ENCODE results near the gene GABPB2. TPM values are rescaled to one million over a fixed set of nuclear protein-coding genes. Genes with fewer than 3 reads are reported as not detected.

Gene GABPB2
- total and polyA plus RNA-seq, 2 of the 13 experiments (the other 11 are each of a cell fraction or from before 2014, with no cell fraction given) = 0.09 TPM; not detected in 1

- no peak for TF ChIP-seq HNRNPLL (IDR thresholded peaks at IDR 0.05; ENCODE audit: low read depth, low read length, poor library complexity, severe bottlenecking)
- no peak for TF ChIP-seq NFIC (IDR thresholded peaks at IDR 0.05; ENCODE audit: low read length)
- TF ChIP-seq NFE2 (CRISPR knock-in tag; IDR thresholded peaks at IDR 0.05) = no peak
- TF ChIP-seq MAFF (IDR thresholded peaks at IDR 0.05; ENCODE audit: low read depth, low read length) = no peak
- TF ChIP-seq ZNF772 (CRISPR knock-in tag; IDR thresholded peaks at IDR 0.05) = no peak
- TF ChIP-seq ZNF333 (CRISPR knock-in tag; IDR thresholded peaks at IDR 0.05; ENCODE audit: borderline replicate concordance) = no peak
- TF ChIP-seq, protein P1, sequence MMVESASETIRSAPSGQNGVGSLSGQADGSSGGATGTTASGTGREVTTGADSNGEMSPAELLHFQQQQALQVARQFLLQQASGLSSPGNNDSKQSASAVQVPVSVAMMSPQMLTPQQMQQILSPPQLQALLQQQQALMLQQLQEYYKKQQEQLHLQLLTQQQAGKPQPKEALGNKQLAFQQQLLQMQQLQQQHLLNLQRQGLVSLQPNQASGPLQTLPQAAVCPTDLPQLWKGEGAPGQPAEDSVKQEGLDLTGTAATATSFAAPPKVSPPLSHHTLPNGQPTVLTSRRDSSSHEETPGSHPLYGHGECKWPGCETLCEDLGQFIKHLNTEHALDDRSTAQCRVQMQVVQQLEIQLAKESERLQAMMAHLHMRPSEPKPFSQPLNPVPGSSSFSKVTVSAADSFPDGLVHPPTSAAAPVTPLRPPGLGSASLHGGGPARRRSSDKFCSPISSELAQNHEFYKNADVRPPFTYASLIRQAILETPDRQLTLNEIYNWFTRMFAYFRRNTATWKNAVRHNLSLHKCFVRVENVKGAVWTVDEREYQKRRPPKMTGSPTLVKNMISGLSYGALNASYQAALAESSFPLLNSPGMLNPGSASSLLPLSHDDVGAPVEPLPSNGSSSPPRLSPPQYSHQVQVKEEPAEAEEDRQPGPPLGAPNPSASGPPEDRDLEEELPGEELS (CRISPR knock-in tag; IDR thresholded peaks at IDR 0.05) = peak; percentile 31; the same call in 1 of the 2 replicates
- TF ChIP-seq TBX3 (IDR thresholded peaks at IDR 0.05; ENCODE audit: borderline replicate concordance) = no peak
- TF ChIP-seq, protein P2, sequence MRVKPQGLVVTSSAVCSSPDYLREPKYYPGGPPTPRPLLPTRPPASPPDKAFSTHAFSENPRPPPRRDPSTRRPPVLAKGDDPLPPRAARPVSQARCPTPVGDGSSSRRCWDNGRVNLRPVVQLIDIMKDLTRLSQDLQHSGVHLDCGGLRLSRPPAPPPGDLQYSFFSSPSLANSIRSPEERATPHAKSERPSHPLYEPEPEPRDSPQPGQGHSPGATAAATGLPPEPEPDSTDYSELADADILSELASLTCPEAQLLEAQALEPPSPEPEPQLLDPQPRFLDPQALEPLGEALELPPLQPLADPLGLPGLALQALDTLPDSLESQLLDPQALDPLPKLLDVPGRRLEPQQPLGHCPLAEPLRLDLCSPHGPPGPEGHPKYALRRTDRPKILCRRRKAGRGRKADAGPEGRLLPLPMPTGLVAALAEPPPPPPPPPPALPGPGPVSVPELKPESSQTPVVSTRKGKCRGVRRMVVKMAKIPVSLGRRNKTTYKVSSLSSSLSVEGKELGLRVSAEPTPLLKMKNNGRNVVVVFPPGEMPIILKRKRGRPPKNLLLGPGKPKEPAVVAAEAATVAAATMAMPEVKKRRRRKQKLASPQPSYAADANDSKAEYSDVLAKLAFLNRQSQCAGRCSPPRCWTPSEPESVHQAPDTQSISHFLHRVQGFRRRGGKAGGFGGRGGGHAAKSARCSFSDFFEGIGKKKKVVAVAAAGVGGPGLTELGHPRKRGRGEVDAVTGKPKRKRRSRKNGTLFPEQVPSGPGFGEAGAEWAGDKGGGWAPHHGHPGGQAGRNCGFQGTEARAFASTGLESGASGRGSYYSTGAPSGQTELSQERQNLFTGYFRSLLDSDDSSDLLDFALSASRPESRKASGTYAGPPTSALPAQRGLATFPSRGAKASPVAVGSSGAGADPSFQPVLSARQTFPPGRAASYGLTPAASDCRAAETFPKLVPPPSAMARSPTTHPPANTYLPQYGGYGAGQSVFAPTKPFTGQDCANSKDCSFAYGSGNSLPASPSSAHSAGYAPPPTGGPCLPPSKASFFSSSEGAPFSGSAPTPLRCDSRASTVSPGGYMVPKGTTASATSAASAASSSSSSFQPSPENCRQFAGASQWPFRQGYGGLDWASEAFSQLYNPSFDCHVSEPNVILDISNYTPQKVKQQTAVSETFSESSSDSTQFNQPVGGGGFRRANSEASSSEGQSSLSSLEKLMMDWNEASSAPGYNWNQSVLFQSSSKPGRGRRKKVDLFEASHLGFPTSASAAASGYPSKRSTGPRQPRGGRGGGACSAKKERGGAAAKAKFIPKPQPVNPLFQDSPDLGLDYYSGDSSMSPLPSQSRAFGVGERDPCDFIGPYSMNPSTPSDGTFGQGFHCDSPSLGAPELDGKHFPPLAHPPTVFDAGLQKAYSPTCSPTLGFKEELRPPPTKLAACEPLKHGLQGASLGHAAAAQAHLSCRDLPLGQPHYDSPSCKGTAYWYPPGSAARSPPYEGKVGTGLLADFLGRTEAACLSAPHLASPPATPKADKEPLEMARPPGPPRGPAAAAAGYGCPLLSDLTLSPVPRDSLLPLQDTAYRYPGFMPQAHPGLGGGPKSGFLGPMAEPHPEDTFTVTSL (CRISPR knock-in tag; IDR thresholded peaks at IDR 0.05; ENCODE audit: borderline replicate concordance) = no peak; the same call in 1 of the 2 replicates
- TF ChIP-seq, protein P3, sequence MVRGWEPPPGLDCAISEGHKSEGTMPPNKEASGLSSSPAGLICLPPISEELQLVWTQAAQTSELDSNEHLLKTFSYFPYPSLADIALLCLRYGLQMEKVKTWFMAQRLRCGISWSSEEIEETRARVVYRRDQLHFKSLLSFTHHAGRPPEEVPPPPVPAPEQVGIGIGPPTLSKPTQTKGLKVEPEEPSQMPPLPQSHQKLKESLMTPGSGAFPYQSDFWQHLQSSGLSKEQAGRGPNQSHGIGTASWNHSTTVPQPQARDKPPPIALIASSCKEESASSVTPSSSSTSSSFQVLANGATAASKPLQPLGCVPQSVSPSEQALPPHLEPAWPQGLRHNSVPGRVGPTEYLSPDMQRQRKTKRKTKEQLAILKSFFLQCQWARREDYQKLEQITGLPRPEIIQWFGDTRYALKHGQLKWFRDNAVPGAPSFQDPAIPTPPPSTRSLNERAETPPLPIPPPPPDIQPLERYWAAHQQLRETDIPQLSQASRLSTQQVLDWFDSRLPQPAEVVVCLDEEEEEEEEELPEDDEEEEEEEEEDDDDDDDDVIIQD (CRISPR knock-in tag; IDR thresholded peaks at IDR 0.05; ENCODE audit: low read depth) = 0 out of 2 replicates have a peak, but pooled peaks have one; percentile 29
- TF ChIP-seq ZKSCAN1 (IDR thresholded peaks at IDR 0.05; ENCODE audit: low read length) = no peak
- TF ChIP-seq ZNF616 (CRISPR knock-in tag; IDR thresholded peaks at IDR 0.05; ENCODE audit: low read depth) = no peak
- TF ChIP-seq ZZZ3 (CRISPR knock-in tag; IDR thresholded peaks at IDR 0.05; ENCODE audit: borderline replicate concordance) = no peak
- no peak for TF ChIP-seq ELF1 (CRISPR knock-in tag; IDR thresholded peaks at IDR 0.05)
- no peak for TF ChIP-seq ZNF18 (CRISPR knock-in tag; IDR thresholded peaks at IDR 0.05; ENCODE audit: insufficient replicate concordance)
Measured at GRCh38 chr1:151108331-151108730, 37.8 kb downstream of the GABPB2 start (continued).
